HepG2 (cell line): ENCODE measurements around the gene SMYD1. TPM values are rescaled to one million over a fixed set of nuclear protein-coding genes. Genes with fewer than 3 reads are reported as not detected.

Source experiments
- ATAC-seq: fragments of 200-7000 bp; cut with Tn5 transposase; 3 replicates; pipeline ENCODE4 v1.9.1; 2020; ENCODE audit warnings: mild to moderate bottlenecking, moderate library complexity
- BruUV-seq: library from RNA; stranded (reverse); fragments of 400-500 nt; replicated peaks from 2 replicates; lab custom pipeline; 2021; lab: Mats Ljungman, UMichigan
- CTCF ChIA-PET: fragments of 300-600 bp; formaldehyde crosslinking; extraction: SDS; loops from one replicate; lab custom pipeline; 2021; ENCODE audit warnings: low total read pairs, inconsistent platforms, low intra/inter-chr PET ratio; lab: Yijun Ruan, JAX
- POLR2A ChIA-PET: fragments of 350-600 bp; sonication (Branson Sonifier 250); formaldehyde crosslinking; loops from one replicate; lab custom pipeline; 2020; ENCODE audit warnings: antibody characterized with exemption, inconsistent platforms; lab: Yijun Ruan, JAX
- DNase-seq: peaks from one replicate; pipeline ENCODE4 v3.0.0-alpha.2; 2015; ENCODE audit warnings: low spot score
- FAIRE-seq: peaks from 3 replicates; lab custom pipeline; 2011; peaks lifted over from hg19 to GRCh38; lab: Jason Lieb, UNC
- H2AFZ ChIP-seq: one replicate; pipeline ENCODE4 v1.6.1; 2011; ENCODE audit warnings: low read length, inconsistent platforms
- H3K27ac ChIP-seq: fragments of 300-600 bp; 3 replicates; pipeline ENCODE4 v1.8.0; 2011; ENCODE audit warnings: mixed run types, mild to moderate bottlenecking, mixed read lengths, low read length, inconsistent platforms; ENCODE audit not compliant: insufficient read depth; ENCODE audit errors: extremely low read length
- H3K27me3 ChIP-seq, 2 experiments: fragments of 200-600 bp in 1 of 2; 2 replicates in 1 of 2; 3 replicates in 1 of 2; pipeline versions ENCODE4 v1.6.0 to v1.8.0; 2011; ENCODE audit warnings: low read length in 2 of 2, mild to moderate bottlenecking in 2 of 2, moderate library complexity in 2 of 2, inconsistent platforms in 1 of 2; ENCODE audit not compliant: insufficient read depth in 2 of 2, control insufficient read depth in 1 of 2
- H3K36me3 ChIP-seq, 2 experiments: fragments of 200-600 bp in 1 of 2; replicated peaks in 1 of 2; 2 replicates in 1 of 2; 3 replicates in 1 of 2; pipeline versions ENCODE4 v1.5.1 to v1.8.0; 2011; ENCODE audit warnings: low read length in 2 of 2, inconsistent platforms in 1 of 2; ENCODE audit not compliant: insufficient read depth in 2 of 2, control insufficient read depth in 1 of 2
- H3K4me1 ChIP-seq: 2 replicates; pipeline ENCODE4 v1.5.1; 2012; ENCODE audit warnings: low read length, inconsistent platforms; ENCODE audit not compliant: insufficient read depth
- H3K4me2 ChIP-seq: 2 replicates; pipeline ENCODE4 v1.6.0; 2011; ENCODE audit warnings: low read depth, low read length, inconsistent platforms
- H3K4me3 ChIP-seq, 3 experiments: fragments of 200-600 bp in 1 of 3; sonication (generic), shearing (Covaris generic) in 1 of 3; replicated peaks in 1 of 3; 2 replicates each; pipeline ENCODE4 v1.5.1; 2011 to 2016; ENCODE audit warnings: low read length in 3 of 3, inconsistent platforms in 2 of 3, low read depth in 2 of 3, mild to moderate bottlenecking in 2 of 3, control low read depth in 1 of 3, mixed read lengths in 1 of 3; ENCODE audit not compliant: insufficient read depth in 1 of 3
- H3K79me2 ChIP-seq: one replicate; pipeline ENCODE4 v1.6.1; 2011; ENCODE audit warnings: low read length, inconsistent platforms; ENCODE audit not compliant: insufficient read depth
- H3K9ac ChIP-seq: 2 replicates; pipeline ENCODE4 v1.6.0; 2011; ENCODE audit warnings: mild to moderate bottlenecking, low read depth, low read length, inconsistent platforms; ENCODE audit not compliant: insufficient read depth
- H3K9me3 ChIP-seq: 2 replicates; pipeline ENCODE4 v1.5.1; 2012; ENCODE audit warnings: mild to moderate bottlenecking, low read length
- H4K20me1 ChIP-seq: 2 replicates; pipeline ENCODE4 v1.6.0; 2011; ENCODE audit warnings: inconsistent platforms, mild to moderate bottlenecking, low read length, moderate library complexity; ENCODE audit not compliant: insufficient read depth
- ELF3 ChIP-seq: IDR thresholded peaks from 2 replicates; pipeline ENCODE4 v1.6.1; 2016; ENCODE audit warnings: missing genetic modification reagents, missing compliant biosample characterization
- FOXK2 ChIP-seq: fragments of 450-650 bp; IDR thresholded peaks from 2 replicates; pipeline ENCODE4 v1.6.1; 2016
- HNF1A ChIP-seq, 2 experiments: sonication (generic) in 1 of 2; formaldehyde crosslinking in 1 of 2; IDR thresholded peaks; 2 replicates each; pipeline versions ENCODE4 v1.4.0 to v1.6.1; 2016 to 2020; ENCODE audit warnings: borderline replicate concordance in 1 of 2, low read depth in 1 of 2, mild to moderate bottlenecking in 1 of 2, missing genetic modification reagents in 1 of 2
- MTF1 ChIP-seq: sonication (generic); formaldehyde crosslinking; IDR thresholded peaks from 2 replicates; pipeline ENCODE4 v1.5.0; 2020; ENCODE audit warnings: missing genetic modification reagents
- SMAD1 ChIP-seq: sonication (generic); formaldehyde crosslinking; IDR thresholded peaks from 2 replicates; pipeline ENCODE4 v1.4.0; 2020; ENCODE audit warnings: missing genetic modification reagents, low read depth, mild to moderate bottlenecking, borderline replicate concordance
- SMYD3 ChIP-seq: sonication (generic); formaldehyde crosslinking; IDR thresholded peaks from 2 replicates; pipeline ENCODE4 v1.8.1; 2023; ENCODE audit warnings: mild to moderate bottlenecking, missing genetic modification reagents
- U2AF2 ChIP-seq: fragments of 200-400 bp; formaldehyde crosslinking; IDR thresholded peaks from 2 replicates; pipeline ENCODE4 v1.6.1; 2017; ENCODE audit warnings: low read depth, mild to moderate bottlenecking, low read length
- ZNF580 ChIP-seq: IDR thresholded peaks from 2 replicates; pipeline ENCODE4 v1.6.1; 2016; ENCODE audit warnings: low read depth, borderline replicate concordance
- ZNF605 ChIP-seq: sonication (generic); formaldehyde crosslinking; IDR thresholded peaks from 2 replicates; pipeline ENCODE4 v1.8.0; 2022; ENCODE audit warnings: mild to moderate bottlenecking, missing genetic modification reagents
- WGBS: methylation state at CpG from one replicate; pipeline ENCODE4 v1.1.6; 2017; ENCODE audit warnings: low lambda C conversion rate; 5-methylcytosine and 5-hydroxymethylcytosine counted together
- in situ Hi-C: cut with HindIII; loops from 2 replicates; pipeline ENCODE4 v1.10.0; 2017; ENCODE audit warnings: low pct_unique_long_range_greater_than_20kb; ENCODE audit not compliant: extremely low pct_ligation_motif_present
- intact Hi-C: fragments of 100-400 bp; cut with micrococcal nuclease; formaldehyde crosslinking; loops from one replicate; pipeline ENCODE4 v1.10.0; 2022; ENCODE audit not compliant: unreplicated experiment
- polyA plus RNA-seq, 8 experiments: library from polyadenylated mRNA; depleted of rRNA in 3 of 8; stranded (reverse) in 7 of 8; unstranded in 1 of 8; fragments of >200 nt; fragmentation: Illumina TruSeq in 4 of 8; extraction: Trizol in 4 of 8; gene quantifications; 2 replicates each; pipeline versions ENCODE4 v1.2.1 to v1.2.3, GENCODE V29; 2011 to 2016; ENCODE audit warnings: low read depth in 4 of 8, missing spikeins in 1 of 8, mixed read lengths in 1 of 8; ENCODE audit not compliant: insufficient read depth in 1 of 8
- total RNA-seq, 5 experiments: library from RNA; depleted of rRNA; stranded (reverse); fragments of >200 nt; fragmentation: Illumina TruSeq; extraction: Trizol; gene quantifications; 2 replicates each; pipeline ENCODE4 v1.2.3, GENCODE V29; 2016; ENCODE audit warnings: low read depth in 1 of 5

The SMYD1 gene
- total and polyA plus RNA-seq, 2 of the 13 experiments (the other 11 are each of a cell fraction or from before 2014, with no cell fraction given): not detected

GRCh38 chr2:88070055-88070454, 2.4 kb downstream of the SMYD1 start (continued):
- no peak for TF ChIP-seq MTF1 (CRISPR knock-in tag)
- TF ChIP-seq ZNF580: no peak
- no peak for TF ChIP-seq ZNF605
- no peak for TF ChIP-seq HNF1A (IDR thresholded peaks at IDR 0.05; ENCODE audit: low read depth)
- TF ChIP-seq HNF1A (CRISPR knock-in tag; IDR thresholded peaks at IDR 0.05; ENCODE audit: borderline replicate concordance): no peak
- TF ChIP-seq SMAD1 (CRISPR knock-in tag): no peak
- TF ChIP-seq SMYD3 (CRISPR knock-in tag): no peak

GRCh38 chr2:88071365-88071764, 3.7 kb downstream of the SMYD1 start:
- WGBS: 34% methylated on average over 2 of the region's 2 CpGs
- no peak overlapping the region for H3K9ac ChIP-seq
- no peak for DNase-seq
- H3K27ac ChIP-seq: no peak overlapping the region
- H3K27me3 ChIP-seq: peaks cover 3 to 6% of the 10 kb centered on the region in 2 experiments; a peak in 3 of 5 replicates
- H3K36me3 ChIP-seq: no peaks in the 10 kb centered on the region
- no peak overlapping the region for H3K4me2 ChIP-seq
- H3K9me3 ChIP-seq: no peaks in the 10 kb centered on the region
- no peak for ATAC-seq
- CTCF ChIA-PET: no interaction called here
- no peaks in the 10 kb centered on the region for H4K20me1 ChIP-seq
- FAIRE-seq: no peak
- in situ Hi-C loops (loop anchor here (25.0 kb wide), 1 partner anchor 391 kb away; the partner anchor contains the start of gene FOXI3), intact Hi-C loops (no loop called here)
- H3K79me2 ChIP-seq: no peaks in the 10 kb centered on the region
- H3K4me3 ChIP-seq: no peak overlapping the region
- POLR2A ChIA-PET: no interaction called here
- no TSS peak for BruUV-seq
- no peaks in the 10 kb centered on the region for H3K4me1 ChIP-seq
- no peak overlapping the region for H2AFZ ChIP-seq
- TF ChIP-seq U2AF2: no peak
- TF ChIP-seq FOXK2: no peak
- TF ChIP-seq ELF3: no peak
